Germinal center (tissue), 1 donor: ENCODE results near the gene CES1.
"Not testable (repeated sequence)": the region's sequence is repeated elsewhere in the genome, so short reads cannot be mapped to it uniquely, and the experiment has no call there.

ENCODE experiments used
- DNase-seq: peaks from one replicate; pipeline ENCODE4 v3.0.0; 2012; ENCODE audit warnings: mixed read lengths, low spot score

CES1 gene

DNA sequence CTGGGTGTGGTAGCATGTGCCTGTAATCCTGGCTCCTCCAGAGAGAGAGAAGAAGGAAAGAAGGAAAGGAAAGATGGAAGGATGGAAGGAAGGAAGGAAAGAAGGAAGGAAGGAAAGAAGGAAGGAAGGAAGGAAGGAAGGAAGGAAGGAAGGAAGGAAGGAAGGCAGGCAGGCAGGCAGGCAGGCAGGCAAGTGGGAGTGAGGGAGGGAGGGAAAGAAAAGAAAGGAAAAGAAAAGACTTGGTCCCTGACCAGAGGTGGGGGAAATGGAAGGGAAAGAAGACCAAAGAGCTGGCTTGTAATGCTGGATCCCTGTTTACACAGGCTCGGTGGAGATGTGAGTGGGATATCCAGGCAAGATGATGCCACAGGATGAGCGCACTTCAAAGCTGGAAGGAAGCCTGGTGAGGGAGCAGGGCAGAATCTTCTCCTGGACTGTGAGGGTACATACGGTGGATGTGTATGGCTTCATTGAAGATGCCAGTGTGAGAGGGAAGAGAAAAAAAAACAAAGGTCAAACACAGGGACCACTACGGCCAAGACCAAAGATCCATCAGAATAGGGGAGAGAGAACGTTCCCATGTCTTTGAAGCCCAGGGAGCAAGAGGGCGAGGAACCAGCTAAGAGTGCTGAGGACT, 2.1 kb downstream of the CES1 start:
- no peak for DNase-seq

DNA sequence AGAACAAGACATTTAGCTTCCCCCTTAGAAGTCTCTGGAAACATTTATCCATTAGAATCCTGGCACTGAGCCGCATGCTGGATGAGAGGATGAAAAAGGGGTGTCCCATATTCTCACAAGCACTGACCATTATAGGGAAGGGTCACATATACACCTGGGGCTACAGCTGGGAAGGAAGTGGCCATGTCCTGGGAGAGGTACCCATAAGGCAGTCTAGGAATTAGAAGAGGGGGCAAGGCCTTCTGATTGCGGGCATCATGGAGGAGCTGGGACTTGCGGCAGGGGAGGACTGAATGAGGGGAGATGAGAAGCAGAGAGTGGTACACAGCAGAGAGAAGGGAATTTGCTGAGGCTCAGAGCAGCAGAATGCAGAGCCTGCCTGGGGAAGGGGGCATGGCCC, 3.7 kb downstream of the CES1 start:
- DNase-seq: not testable (repeated sequence)

DNA sequence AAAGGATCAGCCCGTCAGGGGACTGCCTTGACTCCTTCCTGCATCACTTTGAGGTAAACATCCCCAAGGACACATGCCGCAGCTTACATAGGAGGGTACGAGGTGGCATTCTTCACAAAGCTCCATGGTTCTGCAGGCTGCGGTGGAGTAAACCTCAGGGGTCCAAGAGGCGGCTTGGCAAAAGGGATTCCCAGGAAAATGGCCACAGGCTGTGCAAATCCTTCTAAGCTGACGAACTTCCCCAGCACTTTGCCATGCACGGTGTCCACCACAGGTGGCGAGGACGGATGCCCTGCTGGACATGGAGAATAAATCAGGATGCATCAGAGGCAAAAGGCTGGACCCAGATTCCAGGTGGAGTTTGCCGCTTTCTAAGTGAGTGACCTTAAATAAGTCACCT, 4.2 kb downstream of the CES1 start:
- no peak for DNase-seq

DNA sequence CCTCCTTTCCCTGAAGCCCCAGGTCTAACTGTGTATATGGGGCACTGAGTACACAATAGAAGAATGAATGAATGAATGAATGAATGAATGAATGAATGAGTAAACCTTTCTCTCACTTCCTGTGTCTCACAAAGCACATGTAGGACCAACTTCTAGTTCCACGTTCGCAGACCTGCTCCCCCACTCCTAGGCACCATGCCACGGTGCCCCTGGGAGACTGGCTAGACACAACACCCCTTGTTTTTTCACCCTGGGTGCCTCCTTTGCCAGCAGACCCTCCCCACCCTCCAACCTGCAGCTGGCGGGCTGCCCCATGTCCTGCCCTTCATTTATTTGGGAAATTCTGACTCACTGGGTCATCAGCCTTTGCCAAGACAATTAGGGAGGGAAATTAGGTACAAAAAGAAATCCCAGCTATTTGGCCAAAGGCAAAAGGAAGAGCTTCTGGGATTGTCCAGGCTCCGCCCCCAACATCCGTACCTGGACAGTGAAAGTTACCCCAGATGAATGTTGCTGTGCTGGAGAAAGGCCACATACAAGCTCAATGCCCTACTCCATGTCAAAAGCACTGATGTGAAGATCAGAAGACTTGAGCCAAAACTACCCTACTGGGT, 7.7 kb downstream of the CES1 start:
- DNase-seq: no peak

DNA sequence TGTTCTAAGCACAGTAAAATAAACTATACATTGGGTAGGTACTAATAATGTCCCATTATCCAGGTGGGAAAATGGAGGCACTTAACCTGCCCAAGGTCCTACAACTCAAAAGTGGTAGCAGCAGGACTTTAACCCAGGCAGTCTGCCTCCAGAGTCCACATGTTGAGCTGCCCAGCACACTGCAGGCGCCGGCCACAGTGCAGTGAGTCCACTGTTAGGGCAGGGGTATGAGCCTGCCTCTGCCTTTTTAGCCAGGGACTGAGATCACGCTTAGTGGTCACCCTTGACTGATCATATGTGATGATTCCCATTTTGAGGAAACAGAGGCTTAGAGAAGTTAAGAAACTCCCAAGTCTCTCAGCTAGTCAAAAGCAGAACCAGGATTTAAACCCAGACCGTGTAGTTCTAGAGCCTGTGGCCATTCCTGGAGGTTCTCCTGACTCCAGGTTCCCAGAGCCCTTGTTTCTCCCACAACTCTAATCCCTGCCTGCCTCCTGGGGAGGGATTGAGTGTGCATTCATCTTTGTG, 8.4 kb downstream of the CES1 start:
- no peak for DNase-seq

DNA sequence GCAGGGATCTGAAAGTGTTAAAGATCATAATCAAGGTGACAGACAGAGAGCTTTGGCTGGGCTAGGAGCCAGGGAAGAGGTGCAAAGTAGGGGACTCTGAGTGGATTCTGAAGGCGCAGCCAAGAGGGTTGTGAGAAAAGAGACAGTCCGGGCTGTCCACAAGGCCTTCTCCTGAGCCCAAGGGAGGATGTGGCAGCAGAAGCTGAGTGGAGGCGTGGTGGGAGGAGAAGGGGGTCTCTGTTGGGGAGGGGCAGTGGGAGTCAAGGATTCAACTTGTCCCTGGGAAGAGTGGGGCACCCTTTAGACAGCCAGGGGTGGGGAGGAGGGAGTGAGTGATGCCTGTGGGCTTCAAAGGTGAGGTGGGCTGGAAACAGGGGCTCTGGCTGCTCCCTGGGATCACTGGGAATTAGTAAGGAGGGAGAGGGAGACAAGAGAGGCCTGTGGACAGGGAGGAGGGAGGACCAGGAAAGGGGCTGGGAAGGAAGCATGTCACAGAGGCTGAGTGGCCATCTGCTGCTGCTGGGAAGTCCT, 10.6 kb downstream of the CES1 start:
- no peak for DNase-seq

DNA sequence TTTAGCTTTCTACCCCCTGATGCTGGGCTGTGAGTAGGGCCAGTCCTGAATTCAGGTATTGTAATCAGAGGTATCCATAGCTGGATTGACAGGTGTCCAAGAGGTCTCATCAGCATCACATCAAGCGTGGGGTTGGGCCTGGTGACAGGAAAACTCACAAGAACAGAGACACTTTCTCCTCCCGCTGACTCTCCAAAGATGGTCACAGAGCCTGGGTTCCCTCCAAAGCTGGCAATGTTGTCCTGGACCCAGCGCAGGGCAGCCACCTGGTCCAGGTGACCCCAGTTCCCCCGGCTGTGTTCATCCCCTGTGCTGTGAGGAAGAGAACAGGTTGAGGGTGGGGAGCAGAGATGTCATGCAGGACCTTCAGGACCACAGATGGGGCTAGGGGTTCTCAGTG, 11.7 kb downstream of the CES1 start:
- no peak for DNase-seq

DNA sequence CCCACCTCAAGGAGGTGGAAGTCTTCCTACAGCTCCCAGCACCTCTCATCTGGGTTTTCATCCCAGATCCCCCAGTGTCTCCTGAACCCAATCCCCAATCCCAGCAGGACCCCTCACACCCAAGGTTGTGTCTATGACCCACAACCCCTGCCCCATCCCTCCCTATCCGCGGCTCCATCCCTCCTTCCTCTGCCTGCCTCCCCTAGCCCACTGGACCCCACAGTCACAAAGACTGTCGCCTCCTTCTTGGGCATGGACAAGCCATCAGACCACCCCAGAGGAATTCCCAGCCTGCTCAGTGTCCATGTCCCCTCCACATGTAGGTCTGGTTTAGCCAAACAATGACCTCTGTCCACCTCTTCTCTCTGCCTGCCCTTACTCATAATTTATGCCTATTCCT, 12.3 kb downstream of the CES1 start:
- no peak for DNase-seq

DNA sequence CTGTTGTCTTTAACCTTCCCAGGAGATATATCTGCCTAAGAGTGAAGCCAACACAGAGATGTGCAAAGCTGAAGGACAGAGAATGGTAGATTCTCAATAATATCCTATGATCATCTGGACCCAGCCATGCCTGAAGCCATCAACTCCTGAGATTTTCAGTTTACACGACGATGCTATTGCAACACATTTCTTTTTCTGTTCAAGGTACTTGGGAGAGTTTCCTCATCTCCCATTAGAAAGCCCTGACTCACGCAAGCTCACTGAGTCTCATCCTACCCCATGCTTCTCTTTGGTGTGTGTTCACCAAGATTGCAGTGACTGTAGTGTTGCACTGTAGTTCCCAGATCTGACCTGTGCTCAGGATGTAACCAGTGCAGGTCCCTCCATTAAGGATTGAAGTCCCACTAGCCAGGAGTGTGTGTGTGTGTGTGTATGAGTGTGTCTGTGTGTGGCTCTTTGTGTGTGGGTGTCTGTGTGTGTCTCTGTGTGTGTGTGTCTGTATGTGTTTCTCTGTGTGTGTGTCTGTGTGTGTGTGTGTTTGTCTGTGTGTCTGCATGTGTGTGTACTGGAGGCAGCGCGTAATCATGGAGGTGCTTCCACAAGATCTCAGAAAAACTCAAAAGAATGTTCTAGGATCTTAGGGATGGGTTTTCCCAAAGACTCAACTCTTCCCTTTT, 15.5 kb downstream of the CES1 start:
- no peak for DNase-seq

DNA sequence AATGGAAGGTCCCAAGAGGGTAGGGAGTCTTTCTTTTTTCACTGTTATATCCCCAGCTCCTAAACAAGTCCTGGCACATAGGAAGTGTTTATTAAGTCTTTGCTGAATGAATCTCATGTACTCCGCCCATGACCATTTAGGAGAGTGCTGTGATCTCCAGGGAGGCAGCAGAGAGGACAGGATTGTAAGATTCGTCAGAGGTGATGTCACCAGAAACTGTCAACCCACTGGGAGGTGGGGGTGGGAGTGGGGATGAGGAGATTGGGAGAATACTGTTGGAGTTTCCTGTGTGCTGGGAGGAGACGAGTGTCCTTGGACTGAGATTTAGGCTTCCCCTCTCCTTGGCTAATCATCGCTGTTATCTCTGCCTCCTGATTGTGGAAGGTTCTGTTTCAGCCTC, 16.7 kb downstream of the CES1 start:
- not testable (repeated sequence) for DNase-seq

DNA sequence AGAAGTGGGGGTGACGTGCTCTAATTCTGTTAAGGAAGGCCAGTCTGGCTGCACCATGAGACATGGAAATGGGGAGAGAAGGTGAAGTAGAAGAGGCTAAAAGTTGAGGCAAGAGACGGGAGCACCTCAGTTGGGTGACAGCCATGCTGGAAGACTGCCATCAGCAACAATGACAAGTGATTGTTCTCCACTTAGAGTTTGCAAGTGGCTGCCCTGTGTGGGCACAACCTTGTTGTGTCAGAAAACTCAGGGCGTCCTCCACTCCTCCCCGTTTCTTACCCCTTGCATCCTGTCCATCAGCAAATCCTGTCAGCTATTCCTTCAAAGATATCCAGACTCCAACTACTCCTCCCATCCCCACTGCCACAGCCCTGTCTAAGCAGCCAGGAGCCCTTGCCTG, 17.6 kb downstream of the CES1 start:
- no peak for DNase-seq

DNA sequence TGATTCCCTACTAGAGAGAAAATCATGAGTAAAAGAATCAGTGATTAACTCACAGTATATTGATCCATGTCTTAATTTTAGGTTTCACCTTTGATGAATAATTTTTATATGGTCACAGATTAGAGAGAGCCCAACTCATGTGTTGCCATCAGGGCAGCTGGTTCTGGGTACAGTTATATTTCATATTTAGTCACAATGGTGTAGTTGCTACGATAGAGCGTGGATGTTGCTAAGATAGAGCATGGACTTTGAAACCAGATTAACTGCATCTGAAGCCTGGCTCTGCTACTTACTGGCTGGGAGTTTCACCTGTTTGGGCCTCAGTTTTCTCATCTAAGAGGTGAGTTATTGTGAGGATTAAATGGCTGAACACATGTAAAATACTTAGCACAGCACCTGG, 18.7 kb downstream of the CES1 start:
- not testable (repeated sequence) for DNase-seq

DNA sequence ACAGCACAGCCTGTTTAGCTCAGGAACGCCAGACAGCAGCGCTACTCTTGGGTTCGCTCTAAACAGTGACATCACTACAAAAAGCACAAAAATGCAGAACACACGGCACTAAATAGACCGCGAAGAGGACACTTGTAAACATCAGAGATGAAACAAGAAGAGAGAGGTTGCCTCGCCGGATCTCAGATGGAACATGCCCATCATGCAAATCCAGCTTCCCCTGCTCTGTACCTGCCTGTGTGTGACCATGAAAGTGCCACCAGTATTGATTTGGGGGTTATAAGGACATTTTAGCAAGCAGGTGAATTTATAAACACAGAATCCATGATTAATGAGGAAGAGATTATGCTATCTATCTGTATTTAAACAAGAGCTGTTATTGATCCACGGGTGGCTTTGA, 19.2 kb downstream of the CES1 start:
- not testable (repeated sequence) for DNase-seq

DNA sequence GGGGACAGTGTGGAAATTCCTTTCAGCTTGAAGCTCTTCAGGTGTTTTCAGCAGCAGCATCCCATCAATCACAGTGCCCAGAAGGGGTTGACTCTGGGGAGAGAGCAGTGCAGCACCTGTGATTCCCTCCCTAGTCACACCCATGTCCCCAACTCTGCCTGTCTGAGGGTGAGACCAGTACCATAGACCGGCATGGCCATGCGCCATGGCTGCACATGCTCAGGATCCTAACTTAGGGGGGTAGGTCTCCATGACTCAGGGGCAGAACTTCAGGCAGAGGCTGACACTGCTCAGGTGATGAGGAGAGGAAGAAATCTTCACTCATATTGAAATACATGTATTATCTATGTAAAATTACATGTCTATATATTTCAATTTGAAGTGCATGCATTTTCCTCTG, 19.9 kb downstream of the CES1 start:
- DNase-seq: no peak

DNA sequence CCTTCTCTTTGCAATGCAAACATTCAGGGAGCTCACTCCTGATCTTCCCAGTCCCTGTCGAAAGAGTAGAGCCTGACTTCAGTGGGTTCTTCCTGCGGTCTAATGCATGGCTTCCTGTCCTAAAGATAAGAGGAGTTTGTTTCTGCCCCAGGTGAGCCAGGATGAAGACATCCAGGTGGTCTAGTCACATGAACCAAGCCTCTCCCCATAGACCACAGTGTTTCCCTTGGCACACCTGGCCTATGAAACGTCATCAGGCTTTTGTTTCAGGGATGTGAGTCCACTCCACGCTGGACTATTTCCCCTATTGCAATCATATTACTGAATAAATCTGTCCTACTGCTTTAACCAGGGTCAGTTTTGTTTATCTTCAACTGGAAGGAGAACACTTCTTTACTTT, 21.1 kb downstream of the CES1 start:
- DNase-seq: no peak

DNA sequence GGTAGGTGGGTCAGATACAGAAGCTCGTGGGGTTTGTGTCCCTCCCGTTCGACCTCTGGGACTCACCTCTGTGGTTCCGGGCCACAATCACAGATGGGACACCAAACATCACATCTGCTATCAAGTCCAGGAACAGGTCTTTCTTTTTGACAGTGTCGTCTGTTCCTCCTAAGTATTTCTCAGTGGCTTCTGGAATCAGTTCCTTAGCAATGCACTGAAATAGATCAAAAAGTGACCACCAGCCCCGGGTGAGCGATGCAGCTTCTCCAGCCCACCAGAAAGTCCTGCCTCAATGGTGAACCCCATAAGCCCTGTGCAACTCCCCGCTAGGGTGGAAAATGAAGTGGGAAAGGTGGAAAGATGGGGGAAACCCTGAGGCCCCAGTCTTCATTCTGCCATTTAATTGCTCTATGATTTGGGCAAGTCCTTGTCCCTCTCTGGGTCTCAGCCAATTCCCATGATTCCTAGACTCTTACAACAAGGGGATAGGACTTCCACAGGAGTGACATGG, 22.4 kb downstream of the CES1 start:
- no peak for DNase-seq

DNA sequence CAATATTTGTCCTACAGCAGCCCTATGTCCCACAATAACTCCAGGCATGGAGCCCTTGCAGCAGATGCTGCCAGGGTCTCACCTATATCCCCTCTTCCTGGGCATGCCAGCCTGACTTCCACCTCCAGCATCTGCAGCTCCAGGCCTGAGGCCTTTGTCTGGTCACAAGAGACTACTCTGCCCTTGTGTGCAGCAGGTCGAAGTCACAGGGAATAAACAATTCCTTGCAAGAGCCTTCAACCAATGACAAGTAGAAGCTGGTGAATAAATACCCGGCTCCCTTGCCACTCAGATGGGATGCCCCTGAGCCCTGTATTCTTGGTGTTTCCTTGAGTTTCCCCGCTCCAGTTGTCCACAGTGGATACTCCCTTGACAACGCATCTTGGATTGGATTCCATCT, 23.0 kb downstream of the CES1 start:
- no peak for DNase-seq

DNA sequence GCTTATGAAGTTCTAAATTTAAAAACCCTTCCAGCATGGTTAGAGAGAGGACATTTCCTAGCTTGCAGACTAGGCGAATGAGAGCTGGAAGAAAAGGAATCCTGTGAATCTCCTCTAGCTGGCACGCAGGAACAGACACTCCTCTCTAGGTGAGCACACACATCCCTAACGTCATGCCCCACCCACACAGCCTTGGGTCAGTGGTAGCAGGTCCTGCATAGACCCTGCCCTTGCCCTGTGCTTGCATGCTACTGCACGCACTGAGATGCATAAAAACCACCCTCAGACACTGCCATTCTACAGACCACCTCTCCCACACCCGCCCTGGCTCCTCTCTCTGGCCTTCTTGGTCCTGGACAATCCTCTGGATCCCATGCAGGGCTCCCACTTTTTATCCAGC, 23.5 kb downstream of the CES1 start:
- no peak for DNase-seq

DNA sequence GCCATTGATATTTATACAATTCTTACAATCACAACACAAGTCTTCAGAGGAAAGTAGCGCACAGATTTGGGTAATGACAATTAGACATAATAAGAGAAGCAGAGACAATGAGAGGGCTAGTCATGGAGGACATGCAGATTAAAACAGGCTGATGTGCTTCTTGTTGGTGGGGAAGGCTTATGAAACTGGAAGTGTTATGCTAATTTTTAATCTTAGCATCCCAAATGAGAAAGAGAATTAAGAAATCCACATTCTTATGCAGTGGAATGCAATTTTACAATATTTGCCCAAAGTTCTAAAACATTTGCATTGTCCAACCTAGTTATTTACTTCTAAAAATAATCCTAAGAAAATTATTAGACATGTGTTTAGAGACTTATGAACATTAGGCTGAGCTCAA, 24.6 kb downstream of the CES1 start:
- not testable (repeated sequence) for DNase-seq

DNA sequence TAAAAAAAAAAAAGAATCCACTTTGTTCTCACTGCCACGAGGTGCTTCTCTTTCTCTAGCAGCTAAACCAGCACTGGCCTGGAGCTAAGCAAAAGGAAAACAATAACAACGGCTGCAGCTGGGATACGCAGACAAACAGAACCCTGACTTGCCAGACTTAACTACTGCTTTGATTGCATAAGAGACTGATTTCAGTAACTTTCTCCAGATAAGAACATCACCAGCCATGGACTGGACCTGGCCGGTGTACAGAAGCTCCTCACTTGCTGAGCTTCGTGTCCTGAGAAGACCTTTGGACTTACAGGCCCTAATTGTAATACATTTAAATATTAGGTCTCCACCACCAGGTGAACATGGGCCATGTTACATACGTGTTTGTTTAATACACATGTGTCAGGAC, 27.8 kb downstream of the CES1 start:
- DNase-seq: not testable (repeated sequence)

DNA sequence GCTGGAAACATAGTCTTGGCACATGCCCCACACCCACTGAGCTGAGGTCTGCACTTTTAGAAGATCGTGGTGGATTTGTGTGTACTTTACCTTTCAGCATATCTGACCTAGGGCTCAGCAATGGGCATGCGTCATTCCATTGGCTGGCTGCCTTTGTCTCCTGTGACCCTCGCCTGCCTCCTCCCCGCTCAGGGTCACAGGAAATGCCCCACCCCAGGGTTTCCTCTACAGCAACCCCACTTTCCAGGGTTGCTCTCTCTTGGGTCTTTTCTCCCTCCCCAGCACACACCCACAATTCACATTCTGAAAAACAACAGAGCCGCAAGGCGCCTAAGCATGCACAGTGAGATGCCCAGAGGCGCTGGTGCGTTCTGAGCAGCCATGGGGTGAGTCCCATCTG, 29.2 kb downstream of the CES1 start:
- DNase-seq: not testable (repeated sequence)

DNA sequence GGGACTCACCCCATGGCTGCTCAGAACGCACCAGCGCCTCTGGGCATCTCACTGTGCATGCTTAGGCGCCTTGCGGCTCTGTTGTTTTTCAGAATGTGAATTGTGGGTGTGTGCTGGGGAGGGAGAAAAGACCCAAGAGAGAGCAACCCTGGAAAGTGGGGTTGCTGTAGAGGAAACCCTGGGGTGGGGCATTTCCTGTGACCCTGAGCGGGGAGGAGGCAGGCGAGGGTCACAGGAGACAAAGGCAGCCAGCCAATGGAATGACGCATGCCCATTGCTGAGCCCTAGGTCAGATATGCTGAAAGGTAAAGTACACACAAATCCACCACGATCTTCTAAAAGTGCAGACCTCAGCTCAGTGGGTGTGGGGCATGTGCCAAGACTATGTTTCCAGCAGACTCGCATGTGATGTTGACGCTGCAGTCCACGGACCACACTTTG, 39.9 kb downstream of the CES1 start:
- DNase-seq: not testable (repeated sequence)

DNA sequence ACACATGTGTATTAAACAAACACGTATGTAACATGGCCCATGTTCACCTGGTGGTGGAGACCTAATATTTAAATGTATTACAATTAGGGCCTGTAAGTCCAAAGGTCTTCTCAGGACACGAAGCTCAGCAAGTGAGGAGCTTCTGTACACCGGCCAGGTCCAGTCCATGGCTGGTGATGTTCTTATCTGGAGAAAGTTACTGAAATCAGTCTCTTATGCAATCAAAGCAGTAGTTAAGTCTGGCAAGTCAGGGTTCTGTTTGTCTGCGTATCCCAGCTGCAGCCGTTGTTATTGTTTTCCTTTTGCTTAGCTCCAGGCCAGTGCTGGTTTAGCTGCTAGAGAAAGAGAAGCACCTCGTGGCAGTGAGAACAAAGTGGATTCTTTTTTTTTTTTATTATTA, 41.4 kb downstream of the CES1 start:
- DNase-seq: not testable (repeated sequence)
